Ishikawa (cell line): Measurements from ENCODE around the gene LRRIQ1.

Source experiments
- CEBPB ChIP-seq: IDR thresholded peaks from 2 replicates; pipeline ENCODE4 v1.6.1; 2012
- CREB1 ChIP-seq: IDR thresholded peaks from 2 replicates; pipeline ENCODE4 v1.6.1; 2012; ENCODE audit warnings: low read depth
- EGR1 ChIP-seq: IDR thresholded peaks from 2 replicates; pipeline ENCODE4 v1.6.1; 2012
- EP300 ChIP-seq: IDR thresholded peaks from 2 replicates; pipeline ENCODE4 v1.6.1; 2012; ENCODE audit warnings: borderline replicate concordance
- FOXM1 ChIP-seq: IDR thresholded peaks from 2 replicates; pipeline ENCODE4 v1.6.1; 2012; ENCODE audit warnings: low read depth, borderline replicate concordance
- MAX ChIP-seq: IDR thresholded peaks from 2 replicates; pipeline ENCODE4 v1.6.1; 2012
- NFIC ChIP-seq: IDR thresholded peaks from 2 replicates; pipeline ENCODE4 v1.6.1; 2012
- RAD21 ChIP-seq: IDR thresholded peaks from 2 replicates; pipeline ENCODE4 v1.6.1; 2012; ENCODE audit warnings: low read depth
- REST ChIP-seq: IDR thresholded peaks from 2 replicates; pipeline ENCODE4 v1.6.1; 2012; ENCODE audit warnings: low read depth, mild to moderate bottlenecking
- TAF1 ChIP-seq: IDR thresholded peaks from 2 replicates; pipeline ENCODE4 v1.6.1; 2012; ENCODE audit warnings: low read depth, mild to moderate bottlenecking
- TCF12 ChIP-seq: IDR thresholded peaks from 2 replicates; pipeline ENCODE4 v1.6.1; 2012; ENCODE audit warnings: low read depth
- TEAD4 ChIP-seq: IDR thresholded peaks from 2 replicates; pipeline ENCODE4 v1.6.1; 2012
- USF1 ChIP-seq: IDR thresholded peaks from 2 replicates; pipeline ENCODE4 v1.6.1; 2012
- YY1 ChIP-seq: IDR thresholded peaks from 2 replicates; pipeline ENCODE4 v1.6.1; 2012; ENCODE audit warnings: low read depth
- ZBTB7A ChIP-seq: IDR thresholded peaks from 2 replicates; pipeline ENCODE4 v1.6.1; 2012; ENCODE audit warnings: low read depth

LRRIQ1 gene

GRCh38 chr12:85186236-85186635, 150.1 kb downstream of the LRRIQ1 start:
- TF ChIP-seq YY1 = no peak
- TF ChIP-seq TCF12 = no peak
- TF ChIP-seq EP300 = no peak
- TF ChIP-seq FOXM1 = no peak
- no peak for TF ChIP-seq EGR1
- no peak for TF ChIP-seq ZBTB7A
- TF ChIP-seq NFIC = no peak
- no peak for TF ChIP-seq MAX
- TF ChIP-seq REST = no peak

GRCh38 chr12:85188619-85189018, 152.5 kb downstream of the LRRIQ1 start:
- TF ChIP-seq ZBTB7A = no peak
- TF ChIP-seq MAX = no peak
- TF ChIP-seq CEBPB = no peak
- TF ChIP-seq NFIC = no peak
- no peak for TF ChIP-seq TAF1
- TF ChIP-seq FOXM1 = no peak
- no peak for TF ChIP-seq TCF12

GRCh38 chr12:85190728-85191127, 154.6 kb downstream of the LRRIQ1 start:
- no peak for TF ChIP-seq NFIC
- no peak for TF ChIP-seq USF1
- TF ChIP-seq RAD21 = no peak
- TF ChIP-seq TAF1 = no peak
- no peak for TF ChIP-seq TCF12

- TF ChIP-seq USF1 (no peak), CEBPB (no peak), TAF1 (no peak), FOXM1 (no peak), EGR1 (no peak), ZBTB7A (no peak), TEAD4 (no peak), EP300 (no peak), NFIC (no peak), TCF12 (no peak), MAX (no peak), YY1 (no peak), RAD21 (no peak), CREB1 (no peak)
Observed at GRCh38 chr12:85206543-85206942, 170.4 kb downstream of the LRRIQ1 start.

- TF ChIP-seq CEBPB (no peak), TAF1 (no peak), CREB1 (no peak), REST (no peak), FOXM1 (no peak), NFIC (no peak), USF1 (no peak), ZBTB7A (no peak), MAX (no peak), TEAD4 (no peak), RAD21 (no peak)
Observed at GRCh38 chr12:85225501-85225900, 189.3 kb downstream of the LRRIQ1 start.

GRCh38 chr12:85237327-85237726, 201.2 kb downstream of the LRRIQ1 start:
- no peak for TF ChIP-seq TCF12
- no peak for TF ChIP-seq TAF1
- no peak for TF ChIP-seq REST
- TF ChIP-seq MAX = no peak
- TF ChIP-seq EP300 = no peak
- TF ChIP-seq NFIC = no peak
- TF ChIP-seq CEBPB = no peak
- TF ChIP-seq FOXM1 = no peak
- no peak for TF ChIP-seq CREB1
- TF ChIP-seq USF1 = no peak
